DOHH2 (cell line): ENCODE measurements around the gene LDLRAD4.

ENCODE experiments used
- H3F3A ChIP-seq: fragments of 200-600 bp; sonication (generic), shearing (Covaris generic); 2 replicates; pipeline ENCODE4 v1.6.0; 2016; ENCODE audit warnings: antibody characterized with exemption, mild to moderate bottlenecking; ENCODE audit not compliant: control insufficient read depth, insufficient read depth
- H3K27ac ChIP-seq: fragments of 200-600 bp; sonication (generic); 2 replicates; pipeline ENCODE4 v1.5.1; 2014; ENCODE audit warnings: low read depth, mild to moderate bottlenecking, low read length, moderate library complexity
- H3K27me3 ChIP-seq: fragments of 200-600 bp; sonication (generic); 2 replicates; pipeline ENCODE4 v1.6.1; 2014; ENCODE audit warnings: mild to moderate bottlenecking, low read length, mixed read lengths; ENCODE audit not compliant: control insufficient read depth
- H3K36me3 ChIP-seq: fragments of 200-600 bp; sonication (generic); 2 replicates; pipeline ENCODE4 v1.6.1; 2014; ENCODE audit warnings: mild to moderate bottlenecking, low read length, moderate library complexity, mixed read lengths; ENCODE audit not compliant: control insufficient read depth
- H3K4me1 ChIP-seq: fragments of 200-600 bp; sonication (generic); 2 replicates; pipeline ENCODE4 v1.6.1; 2014; ENCODE audit warnings: mild to moderate bottlenecking, low read length, mixed read lengths; ENCODE audit not compliant: control insufficient read depth
- H3K4me2 ChIP-seq: fragments of 200-600 bp; sonication (generic); 2 replicates; pipeline ENCODE4 v1.6.0; 2014; ENCODE audit warnings: mild to moderate bottlenecking, low read length, moderate library complexity
- H3K4me3 ChIP-seq: fragments of 200-600 bp; sonication (generic); 2 replicates; pipeline ENCODE4 v1.5.1; 2014; ENCODE audit warnings: mild to moderate bottlenecking, low read length, mixed read lengths
- H3K79me2 ChIP-seq: fragments of 200-600 bp; sonication (generic); 2 replicates; pipeline ENCODE4 v1.6.1; 2014; ENCODE audit warnings: mild to moderate bottlenecking, low read length, mixed read lengths; ENCODE audit not compliant: control insufficient read depth
- H3K9me2 ChIP-seq: fragments of 200-600 bp; sonication (generic); replicated peaks from 2 replicates; pipeline ENCODE4 v1.6.1; 2014; ENCODE audit warnings: mild to moderate bottlenecking, low read length, mixed read lengths; ENCODE audit not compliant: control insufficient read depth
- H3K9me3 ChIP-seq: fragments of 200-600 bp; sonication (generic); 2 replicates; pipeline ENCODE4 v1.6.1; 2014; ENCODE audit warnings: antibody characterized with exemption, low read length, mixed read lengths; ENCODE audit not compliant: control insufficient read depth, insufficient read depth
- H4K20me1 ChIP-seq: fragments of 200-600 bp; sonication (generic); 2 replicates; pipeline ENCODE4 v1.6.0; 2014; ENCODE audit warnings: low read depth, mild to moderate bottlenecking, antibody characterized with exemption, low read length, moderate library complexity; ENCODE audit not compliant: control insufficient read depth, insufficient read depth
- EZH2phosphoT487 ChIP-seq: fragments of 200-600 bp; sonication (generic); IDR thresholded peaks from 2 replicates; pipeline ENCODE4 v1.6.1; 2017; ENCODE audit warnings: borderline replicate concordance, mild to moderate bottlenecking, antibody characterized with exemption, low read length, moderate library complexity, mixed read lengths
- TF ChIP-seq, protein P1 (sequence below): fragments of 200-600 bp; sonication (generic); IDR thresholded peaks from one replicate; pipeline ENCODE4 v1.5.1; 2014; ENCODE audit warnings: antibody characterized with exemption, mild to moderate bottlenecking, low read depth, low read length; ENCODE audit not compliant: poor library complexity, severe bottlenecking

LDLRAD4 gene

GRCh38 chr18:13435586-13436333 lies 217.2 kb downstream of the LDLRAD4 start:
- Histone ChIP-seq H3K27me3 (peaks cover 22% of the 10 kb centered on the region), H3K4me1 (peaks cover 4% of the 10 kb centered on the region; the same call in 1 of the 2 replicates), H3K27ac (no peak overlapping the region), H3K9me2 (no peaks in the 10 kb centered on the region), H3K79me2 (no peaks in the 10 kb centered on the region), H3K36me3 (no peaks in the 10 kb centered on the region), H3K9me3 (no peaks in the 10 kb centered on the region), H3F3A (no peaks in the 10 kb centered on the region), H4K20me1 (no peaks in the 10 kb centered on the region), H3K4me2 (no peak overlapping the region), H3K4me3 (no peak overlapping the region)
- TF ChIP-seq, protein P1, sequence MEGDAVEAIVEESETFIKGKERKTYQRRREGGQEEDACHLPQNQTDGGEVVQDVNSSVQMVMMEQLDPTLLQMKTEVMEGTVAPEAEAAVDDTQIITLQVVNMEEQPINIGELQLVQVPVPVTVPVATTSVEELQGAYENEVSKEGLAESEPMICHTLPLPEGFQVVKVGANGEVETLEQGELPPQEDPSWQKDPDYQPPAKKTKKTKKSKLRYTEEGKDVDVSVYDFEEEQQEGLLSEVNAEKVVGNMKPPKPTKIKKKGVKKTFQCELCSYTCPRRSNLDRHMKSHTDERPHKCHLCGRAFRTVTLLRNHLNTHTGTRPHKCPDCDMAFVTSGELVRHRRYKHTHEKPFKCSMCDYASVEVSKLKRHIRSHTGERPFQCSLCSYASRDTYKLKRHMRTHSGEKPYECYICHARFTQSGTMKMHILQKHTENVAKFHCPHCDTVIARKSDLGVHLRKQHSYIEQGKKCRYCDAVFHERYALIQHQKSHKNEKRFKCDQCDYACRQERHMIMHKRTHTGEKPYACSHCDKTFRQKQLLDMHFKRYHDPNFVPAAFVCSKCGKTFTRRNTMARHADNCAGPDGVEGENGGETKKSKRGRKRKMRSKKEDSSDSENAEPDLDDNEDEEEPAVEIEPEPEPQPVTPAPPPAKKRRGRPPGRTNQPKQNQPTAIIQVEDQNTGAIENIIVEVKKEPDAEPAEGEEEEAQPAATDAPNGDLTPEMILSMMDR, result no peak
- TF ChIP-seq EZH2phosphoT487, result no peak

DNA sequence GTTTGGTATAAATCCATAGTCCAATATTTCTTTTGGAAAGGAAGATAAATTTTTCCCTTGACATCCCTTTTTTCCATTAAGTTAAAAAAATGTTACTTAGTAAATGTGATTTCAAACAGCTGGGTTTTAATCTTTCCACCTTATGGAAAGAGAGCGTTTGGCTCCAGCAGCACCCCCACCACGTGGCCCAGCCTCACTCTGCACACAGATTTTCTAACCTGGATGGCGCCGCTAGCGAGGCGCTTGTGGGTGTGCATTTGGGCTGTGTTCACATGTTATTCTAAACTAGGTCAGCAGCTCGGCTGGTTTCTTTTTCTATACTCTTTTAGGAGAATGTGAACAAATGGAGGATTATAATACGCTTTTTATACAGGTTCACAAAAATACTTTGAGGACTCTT lies 218.0 kb downstream of the LDLRAD4 start:
- Histone ChIP-seq H3F3A (no peaks in the 10 kb centered on the region), H3K4me1 (peaks cover 4% of the 10 kb centered on the region; the same call in 1 of the 2 replicates), H3K9me2 (no peaks in the 10 kb centered on the region), H3K79me2 (no peaks in the 10 kb centered on the region), H3K27me3 (peaks cover 16% of the 10 kb centered on the region), H3K4me2 (no peak overlapping the region), H3K27ac (no peak overlapping the region), H4K20me1 (no peaks in the 10 kb centered on the region), H3K4me3 (no peak overlapping the region), H3K36me3 (no peaks in the 10 kb centered on the region), H3K9me3 (no peaks in the 10 kb centered on the region)
- TF ChIP-seq, protein P1, result no peak
- TF ChIP-seq EZH2phosphoT487, result no peak

DNA sequence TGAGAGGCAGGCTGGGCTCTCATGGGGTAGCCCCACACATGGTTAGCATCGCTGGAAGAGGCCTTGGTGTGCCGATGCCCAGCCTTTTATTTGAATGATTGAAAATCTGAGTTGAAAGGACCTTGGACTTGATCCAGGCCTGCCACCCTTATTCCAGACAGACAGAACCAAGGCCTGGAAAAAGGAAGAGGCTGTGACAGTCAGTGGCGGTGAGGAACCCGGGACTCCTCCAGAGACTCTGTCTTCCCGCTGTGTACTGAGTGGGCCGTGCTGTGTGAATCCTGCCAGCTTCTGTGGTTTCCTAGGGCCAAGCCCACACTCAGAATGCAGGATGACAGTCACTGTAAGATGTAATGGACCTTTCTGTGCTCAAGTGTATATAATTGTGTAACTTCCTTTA lies 218.5 kb downstream of the LDLRAD4 start:
- H3K27ac ChIP-seq, result no peak overlapping the region

More for the DNA sequence above, 218.5 kb downstream of the LDLRAD4 start:
- H4K20me1 ChIP-seq, result no peaks in the 10 kb centered on the region
- H3K27me3 ChIP-seq, result peaks cover 13% of the 10 kb centered on the region
- no peaks in the 10 kb centered on the region for H3F3A ChIP-seq
- no peak overlapping the region for H3K4me2 ChIP-seq
- H3K4me3 ChIP-seq, result no peak overlapping the region
- no peak for TF ChIP-seq EZH2phosphoT487
- TF ChIP-seq, protein P1, result no peak
- H3K9me2 ChIP-seq, result no peaks in the 10 kb centered on the region
- H3K9me3 ChIP-seq, result no peaks in the 10 kb centered on the region
- H3K79me2 ChIP-seq, result no peaks in the 10 kb centered on the region
- no peaks in the 10 kb centered on the region for H3K36me3 ChIP-seq
- H3K4me1 ChIP-seq, result peaks cover 4% of the 10 kb centered on the region; the same call in 1 of the 2 replicates
